Measurements from ENCODE around the gene TECPR2.

Gene TECPR2

DNA sequence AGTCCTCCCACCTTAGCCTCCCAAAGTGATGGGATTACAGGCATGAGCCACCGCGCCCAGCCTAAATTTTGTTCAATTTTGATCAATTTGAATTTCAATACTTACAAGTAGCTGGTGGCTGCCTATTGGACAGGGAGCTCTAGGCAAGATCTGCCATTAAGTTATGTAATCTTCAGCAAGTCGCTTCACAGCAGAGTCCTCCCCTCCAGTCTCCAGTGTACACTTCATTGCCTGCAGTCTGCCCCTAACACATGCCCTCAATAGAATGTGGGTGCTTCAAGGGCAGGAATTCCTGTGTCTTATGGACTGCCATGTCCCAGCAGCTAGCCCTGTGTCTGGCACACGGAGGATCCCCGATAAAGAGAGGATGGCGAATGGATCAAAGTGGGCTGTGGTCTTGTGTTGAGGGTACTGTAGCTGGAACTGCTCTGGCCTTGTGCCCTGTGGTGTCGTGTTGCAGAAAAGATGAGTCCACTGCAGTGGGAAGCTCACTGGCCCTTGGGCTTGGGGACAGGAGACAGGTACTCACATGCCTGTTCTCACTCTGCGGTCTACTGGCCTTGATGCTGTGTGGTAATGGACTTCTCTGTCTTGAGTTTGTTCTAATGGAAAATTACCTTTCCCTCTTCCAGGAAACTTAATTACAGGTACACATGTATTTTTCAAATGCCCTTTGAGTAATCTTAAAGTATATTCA lies 67.6 kb downstream of the TECPR2 start:
- DNase-seq = no peak

DNA sequence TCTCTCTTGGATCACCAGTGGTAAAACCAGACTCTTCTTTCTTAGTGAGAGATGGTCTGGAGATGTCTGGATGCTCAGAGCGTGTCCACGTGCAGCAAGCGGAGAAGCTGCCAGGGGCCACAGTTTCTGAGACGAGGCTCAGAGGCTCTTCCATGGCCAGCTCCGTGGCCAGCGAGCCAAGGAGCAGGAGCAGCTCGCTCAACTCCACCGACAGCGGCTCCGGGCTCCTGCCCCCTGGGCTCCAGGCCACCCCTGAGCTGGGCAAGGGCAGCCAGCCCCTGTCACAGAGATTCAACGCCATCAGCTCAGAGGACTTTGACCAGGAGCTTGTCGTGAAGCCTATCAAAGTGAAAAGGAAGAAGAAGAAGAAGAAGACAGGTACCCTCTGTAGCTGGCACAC lies 69.0 kb downstream of the TECPR2 start:
- DNase-seq = no peak

DNA sequence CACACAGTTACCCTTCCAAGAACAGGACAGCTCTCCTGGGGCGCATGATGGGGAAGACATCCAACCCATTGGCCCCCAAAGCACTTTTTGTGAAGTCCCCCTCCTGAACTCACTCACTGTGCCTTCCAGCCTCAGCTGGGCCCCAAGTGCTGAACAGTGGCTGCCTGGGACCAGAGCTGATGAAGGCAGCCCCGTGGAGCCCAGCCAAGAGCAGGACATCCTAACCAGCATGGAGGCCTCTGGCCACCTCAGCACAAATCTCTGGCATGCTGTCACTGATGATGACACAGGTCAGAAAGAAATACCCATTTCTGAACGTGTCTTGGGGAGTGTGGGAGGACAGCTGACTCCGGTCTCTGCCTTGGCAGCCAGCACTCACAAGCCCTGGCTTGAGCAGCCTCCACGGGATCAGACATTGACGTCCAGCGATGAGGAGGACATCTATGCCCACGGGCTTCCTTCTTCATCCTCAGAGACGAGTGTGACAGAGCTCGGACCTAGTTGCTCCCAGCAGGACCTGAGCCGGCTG lies 72.0 kb downstream of the TECPR2 start:
- DNase-seq = no peak

DNA sequence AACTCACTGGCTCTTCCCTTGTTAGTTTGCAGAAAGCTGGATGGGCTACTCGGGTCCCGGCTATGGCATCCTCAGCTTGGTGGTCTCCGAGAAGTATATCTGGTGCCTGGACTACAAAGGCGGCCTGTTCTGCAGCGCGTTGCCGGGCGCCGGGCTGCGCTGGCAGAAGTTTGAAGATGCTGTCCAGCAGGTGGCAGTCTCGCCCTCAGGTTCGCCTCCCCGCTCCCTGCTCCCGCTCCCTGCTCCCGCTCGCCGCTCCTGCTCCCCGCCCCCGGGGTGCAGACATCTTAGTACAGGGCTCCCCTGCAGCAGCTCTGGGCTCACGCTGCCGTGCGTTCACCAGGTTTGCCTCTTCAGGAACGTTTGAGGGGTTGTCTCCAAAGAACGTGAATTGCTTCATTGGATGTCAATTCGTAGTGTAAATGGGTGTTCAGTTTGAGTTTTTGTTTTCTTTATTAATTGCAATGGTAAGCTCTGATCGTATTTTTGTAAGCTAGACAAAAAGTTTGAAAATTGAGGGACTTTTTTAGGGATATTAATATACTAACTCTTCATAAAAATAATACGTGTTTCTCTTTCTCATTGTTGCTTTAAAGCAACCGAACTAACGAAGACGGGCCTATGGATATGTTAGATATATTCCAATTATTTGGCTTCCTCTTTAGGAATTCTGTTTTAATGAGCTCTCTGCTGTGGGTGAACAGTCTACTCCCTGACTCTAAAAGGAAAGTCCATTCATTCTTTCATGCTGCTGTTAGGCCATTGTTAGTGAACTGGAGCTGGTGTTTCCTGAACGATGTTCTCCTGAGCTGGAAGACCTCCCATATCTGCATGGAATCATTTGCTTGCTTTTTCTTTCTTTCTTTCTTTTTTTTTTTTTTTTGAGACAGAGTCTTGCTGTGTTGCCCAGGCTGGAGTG lies 75.5 kb downstream of the TECPR2 start:
- peak; percentile 19 to 72 (median 48) for DNase-seq

DNA sequence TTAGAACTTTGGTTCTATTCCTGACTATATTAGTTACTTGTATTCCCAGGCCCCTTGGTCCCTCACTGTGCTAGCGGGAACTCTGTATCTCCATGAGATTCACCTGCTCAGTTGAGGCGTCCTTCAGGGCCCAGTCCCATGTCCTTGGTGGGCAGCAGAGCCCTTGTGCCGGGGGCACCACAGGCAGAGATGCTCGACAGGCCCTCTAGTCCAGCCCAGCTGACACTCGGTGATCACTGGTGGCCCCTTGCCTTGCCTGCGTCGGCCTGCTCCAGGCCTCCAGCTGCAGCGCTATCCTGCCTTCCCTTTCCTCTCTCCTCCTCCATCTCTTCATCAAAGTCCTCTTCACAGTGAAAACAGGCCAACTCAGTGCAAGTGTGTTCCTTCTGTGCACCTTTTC lies 76.8 kb downstream of the TECPR2 start:
- DNase-seq = no peak

DNA sequence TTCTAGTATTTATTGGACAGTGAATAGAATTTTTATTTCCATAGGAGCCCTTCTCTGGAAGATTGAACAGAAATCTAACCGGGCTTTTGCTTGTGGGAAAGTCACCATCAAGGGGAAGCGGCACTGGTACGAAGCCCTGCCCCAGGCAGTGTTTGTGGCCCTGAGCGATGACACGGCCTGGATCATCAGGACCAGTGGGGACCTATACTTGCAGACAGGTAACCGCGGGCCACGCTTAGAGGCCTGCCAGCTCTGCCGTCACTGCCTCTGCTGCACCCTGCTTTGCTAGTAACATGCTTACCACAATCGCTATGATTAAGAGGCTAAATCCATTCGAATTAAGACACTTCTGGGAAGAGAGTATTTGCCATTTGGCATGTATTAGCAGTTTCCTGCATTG lies 77.7 kb downstream of the TECPR2 start:
- DNase-seq = no peak

DNA sequence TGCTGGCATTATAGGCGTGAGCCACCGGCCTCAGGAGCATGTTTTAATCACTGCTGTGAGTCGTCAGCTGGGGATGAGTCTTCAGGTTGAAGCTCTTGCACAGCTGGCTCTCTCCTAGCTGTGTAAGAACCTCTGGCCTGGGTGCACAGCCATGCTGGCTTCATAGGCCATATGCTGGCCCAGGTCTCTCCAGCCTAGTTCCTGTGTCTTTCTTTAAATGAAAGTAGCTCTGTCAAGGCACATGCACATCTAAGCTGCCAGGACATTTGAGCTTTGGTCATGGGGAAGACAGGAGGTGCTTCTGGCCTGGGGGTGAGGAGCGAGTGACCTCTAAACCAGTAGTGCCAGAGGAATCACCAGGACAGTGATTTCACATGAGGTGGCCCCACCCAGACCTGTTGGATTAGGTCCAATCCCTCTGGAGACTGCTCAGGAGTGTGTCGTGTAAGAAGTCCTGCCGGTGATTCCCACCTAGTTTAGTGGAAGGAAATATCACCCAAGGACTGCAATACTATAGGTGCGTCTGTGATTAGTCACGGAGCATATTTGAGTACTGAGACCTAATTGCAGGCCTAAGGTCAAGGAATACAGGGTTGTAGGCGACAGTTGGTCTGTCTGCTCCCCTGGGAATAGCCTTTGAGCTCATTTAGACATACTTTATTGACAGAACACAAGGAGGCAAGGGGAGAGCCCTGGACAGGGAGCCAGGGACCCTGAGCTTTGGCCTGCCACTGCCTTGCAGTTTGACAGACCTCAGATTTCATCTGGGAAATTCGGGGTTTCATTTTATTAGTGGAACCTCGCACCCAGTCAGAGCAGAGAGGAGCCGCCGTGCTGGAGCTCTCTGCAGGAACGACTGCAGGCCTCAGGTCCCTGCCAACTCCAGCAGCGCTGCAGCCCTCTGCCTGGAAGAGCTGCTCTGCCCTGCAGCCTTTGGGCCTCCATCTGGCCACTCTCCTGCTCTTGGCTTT lies 79.8 kb downstream of the TECPR2 start:
- DNase-seq = no peak

DNA sequence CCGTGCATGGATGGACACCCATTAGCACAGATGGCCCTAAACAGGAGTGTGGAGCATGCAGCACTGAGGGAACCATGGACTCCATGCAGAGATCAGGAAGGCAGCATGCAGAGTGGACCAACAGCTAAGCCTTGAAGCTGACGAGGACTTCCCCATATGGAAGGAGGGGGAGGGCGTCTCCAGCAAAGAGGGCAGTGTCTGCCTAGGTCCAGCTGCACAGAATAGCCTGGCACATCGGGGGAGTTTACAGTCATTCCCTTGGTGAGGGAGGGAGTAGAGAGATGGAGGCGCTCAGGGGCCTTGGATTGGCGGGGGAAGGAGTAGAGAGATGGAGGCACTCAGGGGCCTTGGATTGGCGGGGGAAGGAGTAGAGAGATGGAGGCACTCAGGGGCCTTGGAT lies 82.3 kb downstream of the TECPR2 start:
- no peak for DNase-seq

DNA sequence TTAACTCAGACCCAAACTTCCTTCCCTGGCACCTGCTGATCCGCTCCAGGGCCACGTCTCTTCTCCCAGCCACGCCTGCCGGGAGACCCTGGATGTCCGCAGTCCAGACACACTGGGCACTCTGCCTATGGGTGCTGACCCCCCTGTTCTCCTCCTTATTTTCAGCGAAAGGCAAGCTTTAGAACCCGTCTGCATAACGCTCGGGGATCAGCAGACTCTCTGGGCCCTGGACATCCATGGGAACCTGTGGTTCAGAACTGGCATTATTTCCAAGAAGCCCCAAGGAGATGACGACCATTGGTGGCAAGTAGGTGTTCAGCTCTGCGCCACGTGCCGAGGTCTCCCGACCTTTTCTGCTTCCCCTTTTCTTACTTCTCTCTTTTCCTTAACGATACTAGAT lies 82.9 kb downstream of the TECPR2 start:
- no peak for DNase-seq

DNA sequence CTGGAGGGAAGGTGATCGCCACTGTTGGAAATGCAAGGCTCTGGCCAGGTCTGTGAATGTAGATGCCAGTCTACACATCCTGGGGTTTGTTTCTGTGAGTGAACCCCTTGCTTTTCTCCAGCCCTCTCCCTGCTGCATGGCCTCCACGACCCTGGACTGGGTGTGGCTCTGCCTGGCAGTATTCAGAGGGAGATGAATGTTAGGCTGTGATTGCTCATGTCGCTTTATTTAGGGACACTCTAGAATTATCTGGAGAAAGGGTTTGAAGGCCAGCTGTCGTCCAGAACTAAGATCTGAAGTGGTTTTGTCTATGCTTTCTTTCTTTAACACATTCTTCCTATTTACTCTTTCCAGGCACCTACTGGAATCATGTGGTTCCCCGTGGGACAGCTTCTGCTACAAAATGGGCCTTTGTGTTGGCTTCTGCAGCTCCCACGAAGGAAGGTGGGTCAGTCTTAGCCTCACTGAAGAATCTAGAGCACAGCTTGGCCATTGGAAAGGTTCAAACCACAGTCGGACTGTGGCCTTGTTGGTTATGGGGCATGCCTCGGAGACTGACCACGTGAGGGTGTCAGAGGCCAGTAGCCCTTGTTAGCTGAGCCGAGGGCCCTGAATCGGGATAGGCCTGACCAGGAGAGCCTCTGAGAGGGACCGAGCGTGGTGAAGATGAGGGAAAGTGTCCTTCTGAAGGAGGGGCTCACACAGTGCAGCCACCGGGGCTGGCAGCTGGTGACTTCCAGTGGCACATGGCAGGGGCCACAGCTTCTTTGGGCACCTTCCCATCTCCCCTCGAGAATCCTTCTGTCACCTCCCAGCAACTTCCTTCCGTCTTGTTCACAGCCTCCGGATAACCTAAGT lies 87.7 kb downstream of the TECPR2 start:
- no peak for DNase-seq

DNA sequence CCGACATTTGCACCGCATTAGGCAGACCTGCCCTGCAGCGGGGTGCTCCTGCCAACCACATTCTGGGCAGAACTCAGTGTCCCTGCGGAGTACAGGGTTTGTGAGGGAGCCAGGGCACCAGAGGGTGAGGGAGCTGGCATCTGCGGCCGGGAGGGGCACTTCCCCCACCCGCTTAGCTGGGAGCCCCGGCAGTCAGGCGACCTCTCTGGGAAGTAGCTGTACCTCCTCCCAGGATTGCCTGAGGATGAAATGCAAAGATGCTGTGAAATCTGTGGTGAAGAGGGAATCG lies 88.3 kb downstream of the TECPR2 start:
- no peak for DNase-seq

DNA sequence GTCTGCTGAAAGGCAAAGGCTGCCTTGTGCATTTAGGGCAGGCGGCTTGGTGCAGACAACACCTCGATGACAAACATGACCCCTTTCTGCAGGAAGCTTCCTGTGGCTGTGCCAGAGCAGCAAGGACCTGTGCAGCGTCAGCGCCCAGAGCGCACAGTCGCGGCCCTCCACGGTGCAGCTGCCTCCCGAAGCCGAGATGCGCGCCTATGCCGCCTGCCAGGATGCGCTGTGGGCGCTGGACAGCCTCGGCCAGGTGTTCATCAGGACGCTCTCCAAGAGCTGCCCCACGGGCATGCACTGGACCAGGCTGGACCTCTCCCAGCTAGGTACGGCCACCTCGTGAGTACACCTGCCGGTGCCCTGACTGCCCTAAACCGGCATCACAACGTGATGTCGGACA lies 89.6 kb downstream of the TECPR2 start:
- no peak for DNase-seq

DNA sequence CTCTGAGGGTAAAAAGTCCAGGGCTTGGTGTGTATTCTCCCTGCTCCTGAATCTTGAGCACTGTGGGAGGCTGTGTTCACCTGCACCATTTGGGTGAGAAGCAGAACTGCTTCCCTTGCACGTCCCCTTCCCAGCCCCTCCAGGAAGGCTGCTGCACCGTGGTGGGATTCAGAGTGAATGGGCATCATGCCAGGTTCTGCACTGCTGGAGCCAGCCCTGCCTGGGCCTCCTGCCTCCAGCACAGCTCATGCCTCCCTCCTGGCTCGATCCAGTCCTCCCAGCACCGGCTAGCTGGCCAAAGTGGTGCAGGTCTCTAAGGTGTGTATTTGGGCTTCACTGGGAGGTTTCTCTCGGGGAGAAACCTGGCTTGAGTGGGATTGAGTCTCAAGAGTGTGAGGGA lies 92.0 kb downstream of the TECPR2 start:
- DNase-seq = no peak

DNA sequence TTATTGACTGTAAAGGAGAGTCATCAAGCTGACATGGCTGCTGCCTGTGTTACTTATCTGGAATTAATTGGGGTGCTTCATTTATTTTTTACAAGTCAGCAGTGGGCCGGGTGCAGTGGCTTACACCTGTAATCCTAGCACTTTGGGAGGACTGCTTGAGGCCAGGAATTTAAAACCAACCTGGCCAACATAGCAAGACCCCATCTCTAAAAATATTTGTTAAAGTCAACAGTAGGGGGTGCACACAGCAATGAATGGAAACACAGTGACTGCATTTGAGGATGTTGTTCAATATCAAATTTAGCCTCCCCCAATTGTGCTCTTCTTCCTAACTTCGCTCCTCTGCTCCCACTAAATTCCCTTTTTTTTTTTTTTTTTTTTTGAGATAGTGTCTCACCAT lies 94.8 kb downstream of the TECPR2 start:
- no peak for DNase-seq

DNA sequence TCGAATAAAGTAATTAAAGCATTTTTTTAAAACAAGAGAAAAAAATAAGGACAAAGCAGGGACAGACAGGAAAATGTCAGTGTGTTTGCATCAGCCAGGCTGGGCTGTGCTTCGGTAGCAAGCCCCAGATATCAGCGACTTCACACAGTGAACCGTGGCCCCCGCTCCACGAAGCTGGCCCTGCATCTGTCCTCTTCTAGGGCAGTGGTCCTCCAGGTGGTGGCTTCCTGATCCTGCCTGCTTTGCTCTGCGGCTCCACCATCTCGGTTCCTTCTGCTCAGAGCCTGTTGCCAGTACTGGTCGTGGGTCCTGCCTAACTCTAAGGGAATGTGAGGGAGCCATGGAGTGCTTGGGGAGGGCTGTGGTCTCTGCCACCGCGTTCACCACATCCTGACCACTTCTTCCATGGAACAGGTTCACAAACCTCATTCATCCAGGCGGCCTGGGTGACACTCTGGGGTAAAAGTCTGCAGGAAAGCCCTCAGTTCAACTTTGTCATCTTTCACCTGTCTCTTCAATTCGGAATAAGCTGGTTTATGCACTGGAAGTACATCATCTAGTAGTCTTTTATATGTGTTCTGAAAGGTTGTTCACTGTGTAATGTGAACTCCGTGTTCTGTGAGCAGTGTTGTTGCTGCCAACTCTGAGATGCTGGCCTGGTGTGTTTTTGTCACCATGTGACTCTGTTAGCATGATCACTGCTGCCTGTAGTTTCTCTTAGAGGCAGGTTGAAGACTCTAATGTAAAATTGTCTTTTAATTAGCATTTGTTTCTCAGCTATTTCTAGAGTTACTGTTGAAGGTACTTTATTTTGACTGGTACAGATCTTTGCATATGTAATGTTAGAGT lies 99.0 kb downstream of the TECPR2 start:
- no peak for DNase-seq

DNA sequence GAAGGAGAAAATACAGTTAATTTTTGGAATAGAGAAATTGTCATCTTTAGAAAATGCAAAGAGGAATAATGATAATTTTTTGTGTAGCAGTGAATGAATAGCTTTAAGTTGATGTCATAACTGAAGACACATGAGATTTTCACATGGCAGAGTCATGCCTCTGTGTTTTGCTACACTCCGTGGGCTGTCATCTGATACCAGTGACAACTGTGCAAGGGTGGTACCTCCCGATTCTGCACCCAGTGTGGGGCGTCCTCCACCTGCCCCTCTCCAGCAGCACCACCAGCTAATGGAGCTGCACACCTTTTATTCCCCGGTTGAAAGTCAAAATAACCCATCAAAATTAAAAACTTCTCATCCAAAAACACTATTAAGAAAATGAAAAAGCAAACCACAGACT lies 99.7 kb downstream of the TECPR2 start:
- DNase-seq = no peak

DNA sequence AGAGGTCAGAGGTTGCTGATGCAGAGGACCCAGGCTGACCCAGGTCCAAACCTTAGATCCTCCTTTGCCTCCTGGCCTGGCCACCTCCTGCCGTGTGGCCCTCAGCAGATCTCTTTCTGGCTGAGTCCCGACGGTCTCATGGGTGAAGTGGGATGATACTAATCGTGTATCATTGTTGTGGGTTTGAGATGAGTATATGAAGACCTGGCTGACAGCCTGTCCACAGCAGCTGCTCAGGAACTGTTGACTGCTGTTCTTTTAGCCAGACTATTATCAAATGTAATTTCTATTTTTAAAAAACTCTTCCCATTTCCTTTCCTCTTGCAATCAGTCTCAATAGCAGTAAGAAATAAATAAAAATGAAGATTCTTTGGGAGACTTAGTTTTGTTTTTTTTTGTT lies 101.3 kb downstream of the TECPR2 start:
- no peak for DNase-seq

DNA sequence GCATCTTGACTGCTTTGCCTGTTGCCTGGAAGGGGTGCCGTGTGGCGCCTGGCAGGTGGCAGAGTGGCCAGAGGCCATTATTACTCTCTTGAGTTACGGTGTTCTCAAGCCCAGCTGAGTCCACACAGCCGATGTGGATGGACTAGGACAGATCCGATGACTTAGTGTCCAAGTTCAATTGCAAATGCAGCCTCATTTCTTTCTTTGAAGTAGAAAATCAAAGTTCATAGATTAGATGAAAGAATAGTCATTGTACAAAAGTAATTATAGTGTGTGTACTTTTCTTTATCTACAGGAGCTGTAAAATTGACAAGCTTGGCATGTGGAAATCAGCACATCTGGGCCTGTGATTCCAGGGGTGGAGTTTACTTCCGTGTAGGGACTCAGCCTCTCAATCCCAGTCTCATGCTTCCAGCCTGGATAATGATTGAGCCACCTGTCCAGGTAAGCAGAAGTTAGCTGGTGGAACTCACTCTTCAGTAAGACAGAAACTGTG lies 102.2 kb downstream of the TECPR2 start:
- DNase-seq = no peak

DNA sequence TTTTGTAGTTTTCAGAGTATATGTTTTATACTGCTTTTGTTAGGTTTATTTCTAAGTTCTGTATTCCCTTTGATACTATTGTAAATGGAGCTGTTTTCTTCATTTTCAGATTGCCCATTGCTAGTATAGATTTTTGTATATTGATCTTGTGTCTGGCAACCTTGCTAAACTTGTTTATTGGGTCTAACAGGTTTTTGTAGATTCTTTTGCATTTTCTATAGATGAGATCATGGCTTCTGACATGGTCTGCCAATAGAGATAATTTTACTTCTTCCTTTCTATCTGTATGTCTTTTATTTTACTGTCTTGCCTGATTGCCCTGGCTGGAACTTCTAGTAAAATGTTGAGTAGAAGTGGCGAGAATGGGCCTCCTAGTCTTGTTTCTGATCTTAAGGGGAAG lies 106.5 kb downstream of the TECPR2 start:
- DNase-seq = no peak

DNA sequence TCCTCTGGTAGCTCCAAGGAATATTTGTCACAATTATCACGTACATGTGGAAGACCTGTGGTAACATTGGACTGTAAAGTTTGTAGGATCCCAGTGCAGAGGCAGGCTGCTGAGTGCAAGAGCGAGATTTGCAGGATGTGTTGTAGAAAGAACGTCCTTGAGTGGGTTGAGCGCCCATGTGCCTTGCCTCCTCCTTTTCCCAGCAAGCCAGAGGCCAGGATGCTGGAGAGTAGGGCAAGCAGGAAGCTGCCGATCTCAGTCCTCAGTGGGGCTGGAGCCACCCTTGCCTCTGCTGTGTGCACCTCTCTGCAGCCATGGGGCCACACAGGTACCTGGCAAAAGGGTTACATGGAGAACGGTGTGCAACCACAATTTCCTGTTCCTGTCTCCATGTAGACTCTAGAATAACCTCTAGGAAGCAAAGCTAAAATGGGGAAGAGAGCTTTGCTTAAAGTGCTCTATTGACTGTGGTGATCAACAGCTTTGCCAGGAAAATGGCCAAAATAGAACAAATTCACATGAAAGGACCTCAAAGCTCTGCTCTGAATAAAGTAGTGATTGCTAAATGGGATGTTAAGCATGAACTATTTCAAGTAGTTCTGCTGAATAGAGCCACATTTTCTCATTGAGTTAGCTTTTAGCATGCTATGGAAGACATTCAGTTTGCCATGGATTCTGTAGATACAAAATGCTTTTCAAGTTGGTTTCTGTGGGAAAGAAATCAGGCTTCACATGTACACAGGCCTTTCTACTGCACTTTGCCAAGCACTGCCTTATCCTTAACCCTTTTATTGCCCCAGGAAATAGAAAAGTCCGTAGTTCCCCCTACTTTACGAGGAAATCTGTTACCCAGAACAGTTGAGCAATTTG lies 109.4 kb downstream of the TECPR2 start:
- DNase-seq = no peak
